ENCODE measurements around the gene SPOP. TPM values are rescaled to one million over a fixed set of nuclear protein-coding genes. Genes with fewer than 3 reads are reported as not detected.
"Not testable (repeated sequence)": the region's sequence is repeated elsewhere in the genome, so short reads cannot be mapped to it uniquely, and the experiment has no call there.

Gene SPOP
- total RNA-seq, 1 donor from 2014 or later, result 66.9 TPM

GRCh38 chr17:49551221-49552069 is 126.5 kb downstream of the SPOP start:
- Histone ChIP-seq H3K4me3 (no peak overlapping the region), H3K9me3 (replicated peaks) (no peaks in the 10 kb centered on the region), H3K4me1 (peaks cover 7% of the 10 kb centered on the region), H3K36me3 (no peaks in the 10 kb centered on the region), H3K27ac (replicated peaks) (no peak overlapping the region), H3K27me3 (ENCODE audit: low read depth) (peaks cover 33% of the 10 kb centered on the region)
- TF ChIP-seq CTCF (IDR thresholded peaks at IDR 0.05; ENCODE audit: borderline replicate concordance), result no peak
- intact Hi-C loops (cut with micrococcal nuclease), result no loop called here
- no peak for DNase-seq

GRCh38 chr17:49550764-49551163 is 127.1 kb downstream of the SPOP start:
- DNase-seq; H3K9me3 ChIP-seq (replicated peaks); H3K4me1 ChIP-seq; H3K36me3 ChIP-seq; H3K27ac ChIP-seq (replicated peaks); H3K4me3 ChIP-seq; intact Hi-C loops (cut with micrococcal nuclease): not testable (repeated sequence)
- H3K27me3 ChIP-seq (ENCODE audit: low read depth), result peaks cover 38% of the 10 kb centered on the region

- no peak overlapping the region for H3K4me3 ChIP-seq
- no peak overlapping the region for H3K27ac ChIP-seq (replicated peaks)
- peaks cover 43% of the 10 kb centered on the region for H3K27me3 ChIP-seq (ENCODE audit: low read depth)
- intact Hi-C loops (cut with micrococcal nuclease), result loop anchor here (5.0 kb wide), 1 partner anchor 38 kb away; no protein-coding TSS in a partner anchor
- no peak for TF ChIP-seq CTCF (IDR thresholded peaks at IDR 0.05; ENCODE audit: borderline replicate concordance)
- no peaks in the 10 kb centered on the region for H3K9me3 ChIP-seq (replicated peaks)
- DNase-seq, result no peak
- H3K36me3 ChIP-seq, result no peaks in the 10 kb centered on the region
- H3K4me1 ChIP-seq, result no peaks in the 10 kb centered on the region
These were observed 127.9 kb downstream of the SPOP start for GRCh38 chr17:49549691-49550678.

GRCh38 chr17:49549311-49549605 is 128.6 kb downstream of the SPOP start:
- DNase-seq, result no peak
- Histone ChIP-seq H3K27me3 (ENCODE audit: low read depth) (peaks cover 48% of the 10 kb centered on the region), H3K4me1 (no peaks in the 10 kb centered on the region), H3K9me3 (replicated peaks) (no peaks in the 10 kb centered on the region), H3K36me3 (no peaks in the 10 kb centered on the region), H3K4me3 (no peak overlapping the region), H3K27ac (replicated peaks) (no peak overlapping the region)
- TF ChIP-seq CTCF (IDR thresholded peaks at IDR 0.05; ENCODE audit: borderline replicate concordance), result no peak
- intact Hi-C loops (cut with micrococcal nuclease), result loop anchor here (5.0 kb wide), 1 partner anchor 37 kb away; no protein-coding TSS in a partner anchor

Other genes with a start within 250 kb of the SPOP start
- gene NGFR, start 182.8 kb downstream of the SPOP start, total RNA-seq, result 8.9 TPM
- gene NXPH3, start 102.2 kb downstream of the SPOP start, total RNA-seq, result 4.0 TPM
- 53.4 TPM for gene SLC35B1, start 29.9 kb upstream of the SPOP start, total RNA-seq
- 12.8 TPM for gene FAM117A, start 86.0 kb upstream of the SPOP start, total RNA-seq
- gene KAT7, start 110.6 kb upstream of the SPOP start, total RNA-seq, result 52.6 TPM
- 0.44 TPM for gene TAC4, start 170.0 kb upstream of the SPOP start, total RNA-seq

Data from left ventricle myocardium inferior (tissue), 1 donor.